ENCODE measurements around the gene KRABD2.

The KRABD2 gene

GRCh38 chr17:8406174-8406573 is 29.7 kb upstream of the KRABD2 start:
- no peak overlapping the region for H3K4me3 Mint-ChIP-seq
- ATAC-seq (replicated peaks in 1 of 4) (no peak), DNase-seq (no peak)
- H3K36me3 Mint-ChIP-seq = no peaks in the 10 kb centered on the region
- no peak overlapping the region for H3K27ac Mint-ChIP-seq
- H3K27me3 Mint-ChIP-seq = peaks cover 20 to 30% of the 10 kb centered on the region in 2 donors
- WGBS (ENCODE audit: insufficient coverage) = 56% methylated on average over 2 of the region's 2 CpGs
- H3K4me1 Mint-ChIP-seq = peaks cover 5 to 7% (median 6%) of the 10 kb centered on the region in 3 donors
- H3K27ac ChIP-seq (ENCODE audit: low read length) = no peak overlapping the region
- H3K4me1 ChIP-seq (ENCODE audit: control insufficient read depth in 1 of 2, extremely low read depth in 1 of 2, insufficient read depth in 2 of 2, low read length in 2 of 2) = peaks cover 0 to 4% of the 10 kb centered on the region in 2 experiments
- peaks cover 0 to 38% of the 10 kb centered on the region in 2 experiments for H3K27me3 ChIP-seq (replicated peaks in 1 of 2; ENCODE audit: control insufficient read depth in 2 of 2, extremely low read depth in 1 of 2, insufficient read depth in 2 of 2, low read length in 1 of 2)
- H3K36me3 ChIP-seq (ENCODE audit: control insufficient read depth in 2 of 2, extremely low read depth in 1 of 2, insufficient read depth in 1 of 2, low read length in 1 of 2) = no peaks in the 10 kb centered on the region
- ChIA-PET POLR2A (no interaction called here), CTCF (interaction anchor here (0.5 to 0.7 kb wide), 2 partner anchors 381 to 1192 kb away, joined by 4 to 5 read pairs; no protein-coding TSS in a partner anchor)
- H3K9me3 ChIP-seq = no peaks in the 10 kb centered on the region
- no peaks in the 10 kb centered on the region for H3K9me3 Mint-ChIP-seq
- no peak overlapping the region for H3K4me3 ChIP-seq (ENCODE audit: control insufficient read depth in 1 of 2, extremely low read depth in 1 of 2, low read length in 1 of 2)

GRCh38 chr17:8405499-8406016 is 29.1 kb upstream of the KRABD2 start:
- peaks cover 0 to 4% of the 10 kb centered on the region in 2 experiments for H3K4me1 ChIP-seq (ENCODE audit: control insufficient read depth in 1 of 2, extremely low read depth in 1 of 2, insufficient read depth in 2 of 2, low read length in 2 of 2)
- H3K4me1 Mint-ChIP-seq = peaks cover 5 to 7% (median 5%) of the 10 kb centered on the region in 3 donors
- WGBS (ENCODE audit: insufficient coverage) = 85% methylated on average over 9 of the region's 11 CpGs
- no peaks in the 10 kb centered on the region for H3K36me3 Mint-ChIP-seq
- no peaks in the 10 kb centered on the region for H3K36me3 ChIP-seq (ENCODE audit: control insufficient read depth in 2 of 2, extremely low read depth in 1 of 2, insufficient read depth in 1 of 2, low read length in 1 of 2)
- no peak overlapping the region for H3K27ac ChIP-seq (ENCODE audit: low read length)
- H3K4me3 ChIP-seq (ENCODE audit: control insufficient read depth in 1 of 2, extremely low read depth in 1 of 2, low read length in 1 of 2) = no peak overlapping the region
- no peaks in the 10 kb centered on the region for H3K9me3 ChIP-seq
- H3K9me3 Mint-ChIP-seq = no peaks in the 10 kb centered on the region
- peaks cover 0 to 38% of the 10 kb centered on the region in 2 experiments for H3K27me3 ChIP-seq (replicated peaks in 1 of 2; ENCODE audit: control insufficient read depth in 2 of 2, extremely low read depth in 1 of 2, insufficient read depth in 2 of 2, low read length in 1 of 2)
- peaks cover 25 to 36% of the 10 kb centered on the region in 2 donors for H3K27me3 Mint-ChIP-seq
- DNase-seq (no peak), ATAC-seq (replicated peaks in 1 of 4) (no peak)
- POLR2A ChIA-PET = no interaction called here
- H3K27ac Mint-ChIP-seq = no peak overlapping the region
- no peak overlapping the region for H3K4me3 Mint-ChIP-seq
- CTCF ChIA-PET = interaction anchor here (0.5 to 0.7 kb wide), 2 partner anchors 381 to 1191 kb away, joined by 4 to 5 read pairs; no protein-coding TSS in a partner anchor

DNA sequence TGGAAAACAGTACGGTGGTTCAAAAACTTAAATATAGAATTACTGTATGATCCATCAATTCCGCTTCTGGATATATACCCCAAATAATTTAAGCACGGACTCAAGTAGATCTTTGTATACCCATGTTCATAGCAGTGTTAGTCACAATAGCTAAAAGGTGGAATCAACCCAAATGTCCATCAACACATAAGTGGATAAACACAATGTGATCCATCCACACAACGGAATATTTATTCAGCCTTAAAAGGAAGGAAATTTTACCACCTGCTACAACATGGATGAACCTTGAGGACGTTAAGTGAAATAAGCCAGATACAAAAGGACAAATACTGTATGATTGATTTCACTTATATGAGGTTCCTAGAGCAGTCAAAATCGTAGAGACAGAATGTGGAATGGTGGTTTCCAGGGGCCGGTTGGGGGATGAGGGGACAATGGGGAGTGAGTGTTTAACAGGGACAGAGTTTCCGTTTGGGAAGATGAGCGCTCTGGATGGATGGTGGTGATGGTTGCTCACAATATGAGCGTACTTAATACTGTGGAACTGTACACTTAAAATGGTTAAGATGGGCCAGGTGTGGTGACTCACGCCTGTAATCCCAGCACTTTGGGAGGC is 26.5 kb upstream of the KRABD2 start:
- no peak for ATAC-seq (replicated peaks in 1 of 4)
- Histone ChIP-seq H3K27me3 (replicated peaks in 1 of 2; ENCODE audit: control insufficient read depth in 2 of 2, extremely low read depth in 1 of 2, insufficient read depth in 2 of 2, low read length in 1 of 2) (peaks cover 0 to 49% of the 10 kb centered on the region in 2 experiments), H3K36me3 (ENCODE audit: control insufficient read depth in 2 of 2, extremely low read depth in 1 of 2, insufficient read depth in 1 of 2, low read length in 1 of 2) (no peaks in the 10 kb centered on the region), H3K9me3 (no peaks in the 10 kb centered on the region), H3K27ac (ENCODE audit: low read length) (no peak overlapping the region), H3K4me1 (ENCODE audit: control insufficient read depth in 1 of 2, extremely low read depth in 1 of 2, insufficient read depth in 2 of 2, low read length in 2 of 2) (no peaks in the 10 kb centered on the region), H3K4me3 (ENCODE audit: control insufficient read depth in 1 of 2, extremely low read depth in 1 of 2, low read length in 1 of 2) (no peak overlapping the region)
- Mint-ChIP-seq H3K27ac (no peak overlapping the region), H3K9me3 (no peaks in the 10 kb centered on the region), H3K27me3 (peaks cover 20 to 38% of the 10 kb centered on the region in 2 donors), H3K36me3 (no peaks in the 10 kb centered on the region), H3K4me3 (no peak overlapping the region), H3K4me1 (no peaks in the 10 kb centered on the region)
- CTCF ChIA-PET = no interaction called here
- POLR2A ChIA-PET = interaction anchor here in 1 of 2 donors (0.6 kb wide), 1 partner anchor 18 kb away, joined by 4 read pairs; no protein-coding TSS in a partner anchor
- no peak for DNase-seq
- 80% methylated on average over 6 of the region's 11 CpGs for WGBS (ENCODE audit: insufficient coverage)

DNA sequence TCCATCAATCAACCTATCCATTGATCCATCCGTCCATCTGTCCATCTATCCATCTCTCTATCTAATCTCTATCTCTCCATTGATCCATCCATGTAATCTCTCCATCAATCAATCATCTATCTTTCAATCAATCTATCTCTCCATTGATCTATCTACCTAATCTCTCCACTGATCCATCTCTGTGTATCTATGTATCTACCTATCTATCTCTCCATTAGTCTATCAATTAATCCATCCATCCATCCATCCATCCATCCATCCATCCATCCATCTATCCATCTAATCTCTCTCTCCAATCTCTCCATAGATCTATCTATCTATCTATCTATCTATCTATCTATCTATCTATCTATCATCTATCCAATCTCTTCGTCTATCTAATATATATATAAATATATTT is 24.6 kb upstream of the KRABD2 start:
- POLR2A ChIA-PET = no interaction called here
- Mint-ChIP-seq H3K36me3 (no peaks in the 10 kb centered on the region), H3K4me1 (no peaks in the 10 kb centered on the region), H3K9me3 (no peaks in the 10 kb centered on the region), H3K27me3 (peaks cover 20 to 45% of the 10 kb centered on the region in 2 donors), H3K4me3 (no peak overlapping the region), H3K27ac (peak overlapping the region in 1 of 2 donors; percentile 4)
- ATAC-seq (replicated peaks in 1 of 4) = no peak
- WGBS (ENCODE audit: insufficient coverage) = 80% methylated on average over 1 of the region's 2 CpGs
- Histone ChIP-seq H3K27ac (ENCODE audit: low read length) (no peak overlapping the region), H3K4me3 (ENCODE audit: control insufficient read depth in 1 of 2, extremely low read depth in 1 of 2, low read length in 1 of 2) (no peak overlapping the region), H3K36me3 (ENCODE audit: control insufficient read depth in 2 of 2, extremely low read depth in 1 of 2, insufficient read depth in 1 of 2, low read length in 1 of 2) (no peaks in the 10 kb centered on the region), H3K9me3 (no peaks in the 10 kb centered on the region), H3K27me3 (replicated peaks in 1 of 2; ENCODE audit: control insufficient read depth in 2 of 2, extremely low read depth in 1 of 2, insufficient read depth in 2 of 2, low read length in 1 of 2) (peaks cover 0 to 48% of the 10 kb centered on the region in 2 experiments), H3K4me1 (ENCODE audit: control insufficient read depth in 1 of 2, extremely low read depth in 1 of 2, insufficient read depth in 2 of 2, low read length in 2 of 2) (no peaks in the 10 kb centered on the region)
- CTCF ChIA-PET = no interaction called here
- no peak for DNase-seq

DNA sequence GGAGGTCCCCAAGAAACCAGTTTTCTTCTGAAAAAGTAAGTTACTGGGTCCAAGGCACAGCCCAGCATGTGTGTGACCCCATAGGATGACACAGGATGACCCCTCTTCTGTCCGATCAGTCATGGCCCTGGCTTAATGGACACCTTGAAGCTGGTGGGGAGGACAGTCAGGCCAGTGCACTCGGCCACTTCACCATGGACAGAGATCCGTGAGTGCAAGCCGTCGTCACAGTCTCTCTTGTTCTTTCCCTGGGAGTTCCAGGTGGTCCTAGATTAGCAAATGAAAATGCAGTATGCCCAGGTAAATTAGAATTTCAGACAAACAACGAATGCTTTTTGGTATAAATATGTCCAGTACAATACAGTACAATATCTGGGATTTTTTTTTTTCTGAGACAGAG is 22.5 kb upstream of the KRABD2 start:
- Histone ChIP-seq H3K9me3 (no peaks in the 10 kb centered on the region), H3K27me3 (replicated peaks in 1 of 2; ENCODE audit: control insufficient read depth in 2 of 2, extremely low read depth in 1 of 2, insufficient read depth in 2 of 2, low read length in 1 of 2) (peaks cover 0 to 40% of the 10 kb centered on the region in 2 experiments), H3K36me3 (ENCODE audit: control insufficient read depth in 2 of 2, extremely low read depth in 1 of 2, insufficient read depth in 1 of 2, low read length in 1 of 2) (no peaks in the 10 kb centered on the region), H3K27ac (ENCODE audit: low read length) (no peak overlapping the region), H3K4me1 (ENCODE audit: control insufficient read depth in 1 of 2, extremely low read depth in 1 of 2, insufficient read depth in 2 of 2, low read length in 2 of 2) (peaks cover 1 to 6% of the 10 kb centered on the region in 2 experiments), H3K4me3 (ENCODE audit: control insufficient read depth in 1 of 2, extremely low read depth in 1 of 2, low read length in 1 of 2) (no peak overlapping the region)
- ATAC-seq (replicated peaks in 1 of 4) (no peak), DNase-seq (no peak)
- Mint-ChIP-seq H3K27ac (no peak overlapping the region), H3K36me3 (no peaks in the 10 kb centered on the region), H3K4me3 (no peak overlapping the region), H3K4me1 (peaks cover 3 to 6% (median 4%) of the 10 kb centered on the region in 3 donors), H3K27me3 (peaks cover 20 to 46% of the 10 kb centered on the region in 2 donors), H3K9me3 (no peaks in the 10 kb centered on the region)
- WGBS (ENCODE audit: insufficient coverage) = 81% methylated on average over 5 of the region's 6 CpGs
- ChIA-PET CTCF (no interaction called here), POLR2A (no interaction called here)

DNA sequence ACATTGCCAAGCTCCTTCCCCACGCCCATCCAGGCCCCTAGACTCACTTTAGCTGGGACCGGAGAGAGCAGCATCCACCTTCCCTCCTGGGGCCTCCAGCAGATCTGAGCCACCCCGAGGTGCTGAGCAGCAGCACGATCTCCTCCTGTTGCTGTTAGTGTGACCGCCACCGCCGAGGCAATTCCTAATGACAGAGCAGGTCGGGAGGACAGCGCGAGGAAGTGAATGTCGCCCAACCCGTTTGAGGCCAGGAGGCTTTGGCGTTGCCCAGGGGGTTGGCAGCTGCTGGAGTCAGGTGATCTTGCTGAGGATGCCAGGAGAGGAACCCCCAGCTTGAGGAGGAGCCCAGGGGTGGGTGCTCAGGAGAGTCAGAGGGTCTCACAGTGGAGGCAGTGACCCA is 21.1 kb upstream of the KRABD2 start, which contains the start of gene RNF222:
TSS of gene RNF222 (minus strand) at position 192 of the 400 bp plus-strand sequence. CDS start 4,366 bp downstream, outside the sequence.
- POLR2A ChIA-PET = no interaction called here
- CTCF ChIA-PET = no interaction called here

More for the DNA sequence above, 21.1 kb upstream of the KRABD2 start, which contains the start of gene RNF222:
- H3K4me1 Mint-ChIP-seq = peaks cover 11 to 13% (median 12%) of the 10 kb centered on the region in 3 donors
- Histone ChIP-seq H3K36me3 (ENCODE audit: control insufficient read depth in 2 of 2, extremely low read depth in 1 of 2, insufficient read depth in 1 of 2, low read length in 1 of 2) (no peaks in the 10 kb centered on the region), H3K4me1 (ENCODE audit: control insufficient read depth in 1 of 2, extremely low read depth in 1 of 2, insufficient read depth in 2 of 2, low read length in 2 of 2) (peaks cover 6 to 19% of the 10 kb centered on the region in 2 experiments), H3K27me3 (replicated peaks in 1 of 2; ENCODE audit: control insufficient read depth in 2 of 2, extremely low read depth in 1 of 2, insufficient read depth in 2 of 2, low read length in 1 of 2) (peaks cover 0 to 40% of the 10 kb centered on the region in 2 experiments), H3K4me3 (ENCODE audit: control insufficient read depth in 1 of 2, extremely low read depth in 1 of 2, low read length in 1 of 2) (no peak within 1 kb of the TSS), H3K9me3 (no peaks in the 10 kb centered on the region), H3K27ac (ENCODE audit: low read length) (no peak within 1 kb of the TSS)
- no peaks in the 10 kb centered on the region for H3K9me3 Mint-ChIP-seq
- 67% methylated on average over 12 of the region's 13 CpGs for WGBS (ENCODE audit: insufficient coverage)
- H3K36me3 Mint-ChIP-seq = no peaks in the 10 kb centered on the region
- H3K27me3 Mint-ChIP-seq = peaks cover 14 to 42% of the 10 kb centered on the region in 2 donors
- ATAC-seq (replicated peaks in 1 of 4) = no peak
- H3K4me3 Mint-ChIP-seq = no peak within 1 kb of the TSS
- no peak within 1 kb of the TSS for H3K27ac Mint-ChIP-seq
- no peak for DNase-seq

Data from T-cell (primary cell).